Left lung (tissue), 10 donors: ENCODE data around the gene UBA52. TPM values are rescaled to one million over a fixed set of nuclear protein-coding genes. Genes with fewer than 3 reads are reported as not detected.

ENCODE experiments used
- ATAC-seq: fragments of 200-7000 bp; cut with Tn5 transposase; one replicate; pipeline ENCODE4 v1.9.1; 2020; ENCODE audit warnings: moderate library complexity
- DNase-seq, 4 donors: peaks; one replicate each; pipeline ENCODE4 v3.0.0-alpha.2; 2013 to 2020
- H3K27ac ChIP-seq, 2 donors: fragments of 200-600 bp; sonication (generic) in 1 of 2; one replicate each; pipeline versions ENCODE4 v1.5.0 to v1.8.0; 2020 to 2021
- H3K27me3 ChIP-seq, 2 donors: fragments of 200-600 bp; sonication (generic) in 1 of 2; one replicate each; pipeline versions ENCODE4 v1.5.0 to v1.8.0; 2020 to 2021
- H3K36me3 ChIP-seq, 2 donors: fragments of 200-600 bp; sonication (generic) in 1 of 2; one replicate each; pipeline versions ENCODE4 v1.5.0 to v1.8.0; 2020 to 2021
- H3K4me1 ChIP-seq, 2 donors: fragments of 200-600 bp; one replicate each; pipeline ENCODE4 v1.8.0; 2021
- H3K4me3 ChIP-seq, 2 donors: fragments of 200-600 bp; sonication (generic) in 1 of 2; one replicate each; pipeline versions ENCODE4 v1.5.0 to v1.8.0; 2020 to 2021; ENCODE audit warnings: mild to moderate bottlenecking in 1 of 2
- H3K9me3 ChIP-seq, 2 donors: fragments of 200-600 bp; sonication (generic) in 1 of 2; one replicate each; pipeline versions ENCODE4 v1.5.0 to v1.8.0; 2020 to 2021
- CTCF ChIP-seq, 2 donors: fragments of 200-600 bp; sonication (generic) in 1 of 2; IDR thresholded peaks; one replicate each; pipeline versions ENCODE4 v1.5.0 to v1.8.0; 2021; ENCODE audit warnings: antibody characterized with exemption in 2 of 2
- intact Hi-C, 2 donors: fragments of 100-400 bp; cut with DNase I; formaldehyde crosslinking; loops; one replicate each; pipeline versions ENCODE4 v1.11.2 to v1.14.2; 2022
- polyA plus RNA-seq, 6 donors: library from polyadenylated mRNA; unstranded; fragments of 120-200 nt; gene quantifications; one replicate each; pipeline ENCODE4 v1.2.1, GENCODE V29; 2013; ENCODE audit not compliant: insufficient read length in 6 of 6
- total RNA-seq, 2 donors: library from RNA; stranded (reverse); fragmentation: NEBNext Ultra II Directional; extraction: Animal tissue kit (Norgen Biotek cat#: 25700); gene quantifications; one replicate each; pipeline ENCODE4 v1.2.1, GENCODE V29; 2021
- donor health status: DM: no; HTN: yes; CAD: no.
- donor health status: DM: no; HTN: no; CAD: no.

The UBA52 gene
- total and polyA plus RNA-seq, 8 donors = 875 to 1,008 (median 931) TPM

DNA sequence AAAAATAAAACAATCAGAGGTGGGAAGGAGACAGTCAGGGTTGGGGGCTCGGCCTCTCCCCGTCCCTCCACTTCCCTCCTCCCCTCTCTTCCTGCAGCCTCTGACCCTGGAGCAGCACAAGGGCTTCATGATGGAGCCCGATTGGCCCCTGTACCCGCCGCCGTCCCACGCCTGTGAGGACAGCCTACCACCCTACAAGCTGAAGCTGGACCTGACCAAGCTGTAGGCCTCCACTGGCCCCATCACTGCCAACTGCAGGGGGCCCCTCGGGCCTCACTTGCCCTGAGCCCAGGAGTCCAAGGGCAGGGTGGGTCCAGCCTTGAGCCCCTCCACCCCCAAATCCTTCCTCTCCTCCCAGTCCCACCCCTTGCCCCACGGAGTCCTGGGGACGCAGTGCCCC lies 48.7 kb downstream of the UBA52 start:
- no peak for DNase-seq

GRCh38 chr19:18620902-18621301 lies 49.2 kb downstream of the UBA52 start:
- H3K4me3 ChIP-seq = no peak overlapping the region
- H3K27me3 ChIP-seq = peaks cover 0 to 13% of the 10 kb centered on the region in 2 donors
- ATAC-seq (no peak), DNase-seq (no peak)
- intact Hi-C loops = no loop called here
- H3K27ac ChIP-seq = no peak overlapping the region
- no peaks in the 10 kb centered on the region for H3K4me1 ChIP-seq
- H3K9me3 ChIP-seq = no peaks in the 10 kb centered on the region
- TF ChIP-seq CTCF (IDR thresholded peaks at IDR 0.05) = no peak
- H3K36me3 ChIP-seq = no peaks in the 10 kb centered on the region

More for the DNA sequence above, 48.7 kb downstream of the UBA52 start:
- intact Hi-C loops = no loop called here
- H3K4me1 ChIP-seq = no peaks in the 10 kb centered on the region
- peaks cover 0 to 19% of the 10 kb centered on the region in 2 donors for H3K27me3 ChIP-seq
- TF ChIP-seq CTCF (IDR thresholded peaks at IDR 0.05) = no peak
- H3K9me3 ChIP-seq = no peaks in the 10 kb centered on the region
- no peak overlapping the region for H3K4me3 ChIP-seq
- ATAC-seq = no peak
- no peaks in the 10 kb centered on the region for H3K36me3 ChIP-seq
- H3K27ac ChIP-seq = no peak overlapping the region

GRCh38 chr19:18626906-18627305 lies 55.2 kb downstream of the UBA52 start:
- peaks cover 0 to 6% of the 10 kb centered on the region in 2 donors for H3K27me3 ChIP-seq
- no peak overlapping the region for H3K27ac ChIP-seq
- H3K9me3 ChIP-seq = no peaks in the 10 kb centered on the region
- intact Hi-C loops = no loop called here
- no peak for DNase-seq
- no peaks in the 10 kb centered on the region for H3K4me1 ChIP-seq
- ATAC-seq = no peak
- H3K4me3 ChIP-seq = no peak overlapping the region
- TF ChIP-seq CTCF (IDR thresholded peaks at IDR 0.05) = no peak
- H3K36me3 ChIP-seq = no peaks in the 10 kb centered on the region

Other genes with a start within 250 kb of the UBA52 start
- 100 to 1,000 TPM in 1 of 2 donors, 10 to 100 TPM in 1; 87.8 to 121 TPM for gene LSM4, start 248.8 kb upstream of the UBA52 start, total RNA-seq
- 10 to 100 TPM; 72.7 to 95.5 (median 78.7) TPM for gene LSM4, start 248.8 kb upstream of the UBA52 start, polyA plus RNA-seq
- gene PGPEP1, start 231.3 kb upstream of the UBA52 start, total RNA-seq = 10 to 100 TPM; 36.7 to 39.5 TPM
- gene PGPEP1, start 231.3 kb upstream of the UBA52 start, polyA plus RNA-seq = 10 to 100 TPM; 16.1 to 21.7 (median 20.0) TPM
- gene GDF15, start 185.7 kb upstream of the UBA52 start, total RNA-seq = 100 to 1,000 TPM in 1 of 2 donors, 10 to 100 TPM in 1; 99.0 to 180 TPM
- 10 to 100 TPM; 15.7 to 50.6 (median 30.7) TPM for gene GDF15, start 185.7 kb upstream of the UBA52 start, polyA plus RNA-seq
- gene LRRC25, start 174.2 kb upstream of the UBA52 start, total RNA-seq = 10 to 100 TPM; 14.4 to 53.7 TPM
- 1 to 10 TPM; 1.3 to 1.9 (median 1.4) TPM for gene LRRC25, start 174.2 kb upstream of the UBA52 start, polyA plus RNA-seq
- gene SSBP4, start 152.5 kb upstream of the UBA52 start, total RNA-seq = 10 to 100 TPM; 49.8 to 79.9 TPM
- gene SSBP4, start 152.5 kb upstream of the UBA52 start, polyA plus RNA-seq = 10 to 100 TPM; 58.1 to 99.8 (median 75.6) TPM
- gene ISYNA1, start 133.7 kb upstream of the UBA52 start, total RNA-seq = 10 to 100 TPM; 22.8 to 43.9 TPM
- 100 to 1,000 TPM; 110 to 159 (median 125) TPM for gene ISYNA1, start 133.7 kb upstream of the UBA52 start, polyA plus RNA-seq
- gene ELL, start 49.8 kb upstream of the UBA52 start, total RNA-seq = 10 to 100 TPM; 13.3 to 22.9 TPM
- 10 to 100 TPM in 1 of 6 donors, 1 to 10 TPM in 5; 8.5 to 10.1 (median 9.7) TPM for gene ELL, start 49.8 kb upstream of the UBA52 start, polyA plus RNA-seq
- gene FKBP8, start 28.3 kb upstream of the UBA52 start, total RNA-seq = 100 to 1,000 TPM; 176 to 195 TPM
- gene FKBP8, start 28.3 kb upstream of the UBA52 start, polyA plus RNA-seq = 100 to 1,000 TPM; 191 to 232 (median 218) TPM
- 10 to 100 TPM; 68.9 to 86.2 TPM for gene KXD1, start 14.0 kb upstream of the UBA52 start, total RNA-seq
- gene KXD1, start 14.0 kb upstream of the UBA52 start, polyA plus RNA-seq = 10 to 100 TPM; 65.6 to 79.7 (median 70.3) TPM
- gene REX1BD, start 16.9 kb downstream of the UBA52 start, total RNA-seq = 10 to 100 TPM; 51.7 to 52.1 TPM
- gene REX1BD, start 16.9 kb downstream of the UBA52 start, polyA plus RNA-seq = 10 to 100 TPM; 20.4 to 42.9 (median 27.6) TPM
- gene CRLF1, start 34.9 kb downstream of the UBA52 start, total RNA-seq = 10 to 100 TPM; 22.5 to 44.7 TPM
- 100 to 1,000 TPM; 210 to 328 (median 252) TPM for gene CRLF1, start 34.9 kb downstream of the UBA52 start, polyA plus RNA-seq
- gene TMEM59L, start 41.0 kb downstream of the UBA52 start, total RNA-seq = 1 to 10 TPM; 1.6 to 4.9 TPM
- gene TMEM59L, start 41.0 kb downstream of the UBA52 start, polyA plus RNA-seq = 10 to 100 TPM; 31.8 to 41.9 (median 34.8) TPM
- gene KLHL26, start 65.2 kb downstream of the UBA52 start, total RNA-seq = 10 to 100 TPM in 1 of 2 donors, 1 to 10 TPM in 1; 9.0 to 10.4 TPM
- gene KLHL26, start 65.2 kb downstream of the UBA52 start, polyA plus RNA-seq = 1 to 10 TPM; 4.3 to 7.1 (median 5.9) TPM
- gene CRTC1, start 111.8 kb downstream of the UBA52 start, total RNA-seq = 10 to 100 TPM; 11.3 to 13.8 TPM
- 10 to 100 TPM; 13.8 to 23.9 (median 16.5) TPM for gene CRTC1, start 111.8 kb downstream of the UBA52 start, polyA plus RNA-seq
- gene COMP, start 219.4 kb downstream of the UBA52 start, total RNA-seq = 10 to 100 TPM in 1 of 2 donors, 1 to 10 TPM in 1; 1.9 to 47.7 TPM
- under 1 TPM in 3 of 6 donors, not detected in 3; 0.23 to 0.26 (median 0.24) TPM for gene COMP, start 219.4 kb downstream of the UBA52 start, polyA plus RNA-seq